ENCODE data around the gene ITGB3BP.
"Not testable (repeated sequence)": the region's sequence is repeated elsewhere in the genome, so short reads cannot be mapped to it uniquely, and the experiment has no call there.

- TF ChIP-seq POLR2A, CTCF (IDR thresholded peaks at IDR 0.05): not testable (repeated sequence)
Measured at GRCh38 chr1:63468683-63469082, 54.3 kb downstream of the ITGB3BP start.

Measured in sigmoid colon (tissue), 3 donors.